Stimulated activated naive CD8-positive, alpha-beta T cell treated with anti-CD3 and anti-CD28 coated beads, Interleukin-15, amount 100 ng/mL, for 72 hours (primary cell): ENCODE results near the gene SF3B3.
"Not testable (repeated sequence)": the region's sequence is repeated elsewhere in the genome, so short reads cannot be mapped to it uniquely, and the experiment has no call there.

ENCODE experiments used
- ATAC-seq: fragments of 150-1000 bp; cut with Tn5 transposase; 2 replicates; pipeline ENCODE4 v1.10.0; 2021; ENCODE audit warnings: mild to moderate bottlenecking, moderate library complexity
- DNase-seq, 2 donors: peaks; one replicate each; pipeline ENCODE4 v3.0.0; 2021 to 2022
- H3K27ac Mint-ChIP-seq, 2 donors: one replicate each; pipeline ENCODE4 v1.8.0; 2022; ENCODE audit warnings: mild to moderate bottlenecking in 2 of 2, mixed read lengths in 2 of 2, moderate library complexity in 2 of 2
- H3K27me3 Mint-ChIP-seq: one replicate; pipeline ENCODE4 v1.8.0; 2022; ENCODE audit warnings: mixed read lengths
- H3K4me1 Mint-ChIP-seq: one replicate; pipeline ENCODE4 v1.8.0; 2022; ENCODE audit warnings: mild to moderate bottlenecking, mixed read lengths
- H3K4me3 Mint-ChIP-seq, 2 donors: one replicate each; pipeline ENCODE4 v1.8.0; 2022; ENCODE audit warnings: mild to moderate bottlenecking in 2 of 2, mixed read lengths in 2 of 2, moderate library complexity in 1 of 2
- H3K9me3 Mint-ChIP-seq, 2 donors: one replicate each; pipeline ENCODE4 v1.8.0; 2022; ENCODE audit warnings: mixed read lengths in 2 of 2

Gene SF3B3

GRCh38 chr16:70608521-70608920 is 84.9 kb downstream of the SF3B3 start:
- DNase-seq (no peak), ATAC-seq (no peak)

GRCh38 chr16:70610273-70611223 is 86.9 kb downstream of the SF3B3 start:
- ATAC-seq (no peak), DNase-seq (no peak)
- Mint-ChIP-seq H3K27me3 (no peaks in the 10 kb centered on the region), H3K27ac (no peak overlapping the region), H3K4me3 (no peak overlapping the region), H3K9me3 (no peaks in the 10 kb centered on the region), H3K4me1 (no peaks in the 10 kb centered on the region)

More at GRCh38 chr16:70608521-70608920, 84.9 kb downstream of the SF3B3 start:
- Mint-ChIP-seq H3K27ac (no peak overlapping the region), H3K27me3 (no peaks in the 10 kb centered on the region), H3K9me3 (no peaks in the 10 kb centered on the region), H3K4me1 (no peaks in the 10 kb centered on the region), H3K4me3 (no peak overlapping the region)

GRCh38 chr16:70611224-70611598 is 87.6 kb downstream of the SF3B3 start:
- Mint-ChIP-seq H3K27me3 (no peaks in the 10 kb centered on the region), H3K4me1 (no peaks in the 10 kb centered on the region), H3K27ac (no peak overlapping the region), H3K4me3 (no peak overlapping the region), H3K9me3 (no peaks in the 10 kb centered on the region)
- no peak for DNase-seq
- no peak for ATAC-seq

GRCh38 chr16:70611785-70612303 is 88.2 kb downstream of the SF3B3 start:
- Mint-ChIP-seq H3K9me3 (no peaks in the 10 kb centered on the region), H3K27ac (no peak overlapping the region), H3K4me3 (no peak overlapping the region), H3K4me1 (no peaks in the 10 kb centered on the region), H3K27me3 (no peaks in the 10 kb centered on the region)
- no peak for DNase-seq
- no peak for ATAC-seq

- H3K4me1 Mint-ChIP-seq: no peaks in the 10 kb centered on the region
- no peak for ATAC-seq
Observed at GRCh38 chr16:70612931-70613330, 89.3 kb downstream of the SF3B3 start.

GRCh38 chr16:70614208-70614951 is 90.8 kb downstream of the SF3B3 start:
- DNase-seq: no peak
- ATAC-seq: no peak
- Mint-ChIP-seq H3K9me3 (no peaks in the 10 kb centered on the region), H3K4me1 (no peaks in the 10 kb centered on the region), H3K27me3 (no peaks in the 10 kb centered on the region), H3K27ac (no peak overlapping the region), H3K4me3 (no peak overlapping the region)

More at GRCh38 chr16:70612931-70613330, 89.3 kb downstream of the SF3B3 start:
- Mint-ChIP-seq H3K27me3 (no peaks in the 10 kb centered on the region), H3K4me3 (no peak overlapping the region), H3K27ac (no peak overlapping the region), H3K9me3 (no peaks in the 10 kb centered on the region)
- DNase-seq: no peak

- no peaks in the 10 kb centered on the region for H3K4me1 Mint-ChIP-seq
- no peak overlapping the region for H3K4me3 Mint-ChIP-seq
- ATAC-seq (no peak), DNase-seq (no peak)
- H3K27me3 Mint-ChIP-seq: no peaks in the 10 kb centered on the region
- no peak overlapping the region for H3K27ac Mint-ChIP-seq
- no peaks in the 10 kb centered on the region for H3K9me3 Mint-ChIP-seq
Observed at GRCh38 chr16:70615945-70616344, 92.3 kb downstream of the SF3B3 start.

GRCh38 chr16:70621864-70622263 is 98.2 kb downstream of the SF3B3 start:
- ATAC-seq: not testable (repeated sequence)

More at GRCh38 chr16:70621864-70622263, 98.2 kb downstream of the SF3B3 start:
- H3K4me3 Mint-ChIP-seq, H3K9me3 Mint-ChIP-seq, H3K4me1 Mint-ChIP-seq, DNase-seq, H3K27ac Mint-ChIP-seq, H3K27me3 Mint-ChIP-seq: not testable (repeated sequence)
